Right kidney (tissue), 1 donor: ENCODE results near the gene SIRT3.
A peak's percentile ranks its signal among the peaks of the same experiment; 100 is the strongest.

ENCODE experiments used
- DNase-seq: peaks from one replicate; pipeline ENCODE4 v3.0.0-alpha.2; 2016

The SIRT3 gene

GRCh38 chr11:216081-216974 is 19.8 kb downstream of the SIRT3 start:
- no peak for DNase-seq

- DNase-seq = no peak
Observed at GRCh38 chr11:215581-216037, 20.5 kb downstream of the SIRT3 start.

GRCh38 chr11:214083-214482 is 22.1 kb downstream of the SIRT3 start:
- DNase-seq = no peak

GRCh38 chr11:213111-213510 is 23.0 kb downstream of the SIRT3 start:
- no peak for DNase-seq

- DNase-seq = no peak
Observed at GRCh38 chr11:212150-213100, 23.7 kb downstream of the SIRT3 start.

GRCh38 chr11:211741-212140 is 24.4 kb downstream of the SIRT3 start:
- DNase-seq = no peak

GRCh38 chr11:211295-211694 is 24.8 kb downstream of the SIRT3 start:
- DNase-seq = no peak

- DNase-seq = no peak
Observed at GRCh38 chr11:210803-211180, 25.4 kb downstream of the SIRT3 start.

GRCh38 chr11:210122-210802 is 25.9 kb downstream of the SIRT3 start:
- DNase-seq = no peak

GRCh38 chr11:209275-210121 is 26.6 kb downstream of the SIRT3 start:
- no peak for DNase-seq

GRCh38 chr11:208917-209260 is 27.3 kb downstream of the SIRT3 start:
- no peak for DNase-seq

GRCh38 chr11:208181-208916 is 27.8 kb downstream of the SIRT3 start:
- peak; percentile 82 for DNase-seq

GRCh38 chr11:207863-208180 is 28.3 kb downstream of the SIRT3 start:
- no peak for DNase-seq

- DNase-seq = peak; percentile 94
Observed at GRCh38 chr11:207208-207862, 28.8 kb downstream of the SIRT3 start, which contains the start of the genes BET1L and RIC8A. BET1L (minus strand) TSS chr11:207399; CDS start chr11:207321, 78 bp downstream. RIC8A (plus strand) TSS chr11:207708; CDS start chr11:208855, 1,147 bp downstream.

- DNase-seq = no peak
Observed at GRCh38 chr11:206526-207207, 29.5 kb downstream of the SIRT3 start.

- no peak for DNase-seq
Observed at GRCh38 chr11:206002-206384, 30.1 kb downstream of the SIRT3 start.

- no peak for DNase-seq
Observed at GRCh38 chr11:205221-206001, 30.7 kb downstream of the SIRT3 start.

- DNase-seq = no peak
Observed at GRCh38 chr11:204587-205109, 31.5 kb downstream of the SIRT3 start.
